ENCODE results near the gene PRDM16. TPM values are rescaled to one million over a fixed set of nuclear protein-coding genes. Genes with fewer than 3 reads are reported as not detected.

Gene PRDM16
- total and polyA plus RNA-seq, 3 donors from 2014 or later = 2.1 to 5.6 (median 4.7) TPM

- Histone ChIP-seq H3K9me3 (no peaks in the 10 kb centered on the region), H3K4me3 (no peak overlapping the region), H3K27me3 (no peaks in the 10 kb centered on the region), H3K36me3 (ENCODE audit: low read depth, missing control alignments) (no peaks in the 10 kb centered on the region), H3K4me1 (no peaks in the 10 kb centered on the region), H3K27ac (no peak overlapping the region)
- no peak for TF ChIP-seq CTCF (IDR thresholded peaks at IDR 0.05)
- no peak for TF ChIP-seq POLR2A (IDR thresholded peaks at IDR 0.05)
- WGBS, 2 donors = 82 to 89% methylated on average over 13 to 24 of the region's 24 CpGs
- DNase-seq = no peak
- intact Hi-C loops (cut with DNase I; ENCODE audit: low total_unique reads) = no loop called here
These were observed 182.2 kb downstream of the PRDM16 start for GRCh38 chr1:3251099-3251806.

- Histone ChIP-seq H3K36me3 (ENCODE audit: low read depth, missing control alignments) (no peaks in the 10 kb centered on the region), H3K9me3 (no peaks in the 10 kb centered on the region), H3K4me1 (no peaks in the 10 kb centered on the region), H3K27me3 (no peaks in the 10 kb centered on the region), H3K27ac (no peak overlapping the region), H3K4me3 (no peak overlapping the region)
- DNase-seq = no peak
- WGBS, 2 donors = 83 to 85% methylated on average over 6 to 17 of the region's 17 CpGs
- no peak for TF ChIP-seq CTCF (IDR thresholded peaks at IDR 0.05)
- no peak for TF ChIP-seq POLR2A (IDR thresholded peaks at IDR 0.05)
- intact Hi-C loops (cut with DNase I; ENCODE audit: low total_unique reads) = no loop called here
These were observed 182.9 kb downstream of the PRDM16 start for GRCh38 chr1:3251807-3252428.

DNA sequence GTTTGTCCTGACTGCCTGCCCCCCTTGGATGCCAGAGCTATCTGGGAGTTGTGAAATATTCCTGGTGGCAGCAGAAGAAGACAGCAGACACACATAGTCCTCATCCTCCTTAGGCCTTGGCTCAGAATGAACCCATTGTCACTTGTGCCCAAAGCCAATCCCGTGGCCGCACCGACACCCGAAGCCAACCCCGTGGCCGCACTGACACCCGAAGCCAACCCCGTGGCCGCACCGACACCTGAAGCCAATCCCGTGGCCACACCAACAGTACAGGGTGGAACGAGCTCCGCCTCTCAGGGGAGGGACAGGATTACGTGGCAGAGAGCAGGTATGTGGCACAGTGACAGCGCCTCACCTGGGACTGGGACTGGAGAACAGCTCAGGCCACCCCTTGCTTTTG lies 186.7 kb downstream of the PRDM16 start:
- intact Hi-C loops (cut with DNase I; ENCODE audit: low total_unique reads) = no loop called here
- no peak for DNase-seq
- Histone ChIP-seq H3K27ac (no peak overlapping the region), H3K36me3 (ENCODE audit: low read depth, missing control alignments) (no peaks in the 10 kb centered on the region), H3K4me1 (peaks cover 3% of the 10 kb centered on the region), H3K4me3 (no peak overlapping the region), H3K27me3 (no peaks in the 10 kb centered on the region), H3K9me3 (no peaks in the 10 kb centered on the region)
- no peak for TF ChIP-seq CTCF (IDR thresholded peaks at IDR 0.05)
- no peak for TF ChIP-seq POLR2A (IDR thresholded peaks at IDR 0.05)
- WGBS, 2 donors = 95 to 96% methylated on average over 15 of the region's 15 CpGs

DNA sequence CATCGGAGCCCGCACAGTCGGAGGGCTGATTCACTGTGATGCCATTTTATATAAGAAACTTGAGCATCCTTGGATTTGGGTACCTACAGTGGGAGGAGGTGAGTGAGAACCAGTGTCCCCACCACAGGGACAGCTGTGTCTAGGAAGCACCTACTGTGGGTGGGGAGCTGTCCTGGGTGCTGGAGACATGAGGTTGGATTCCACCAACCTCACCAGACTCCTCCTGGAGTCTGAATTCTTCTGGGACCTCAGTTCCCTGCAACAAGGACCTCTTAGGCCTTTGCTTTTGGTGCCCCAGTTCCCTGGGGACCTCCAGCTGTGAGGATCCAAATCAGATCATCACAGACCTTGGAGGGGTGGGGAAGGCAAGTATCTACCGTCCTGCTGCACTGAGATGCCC lies 188.8 kb downstream of the PRDM16 start:
- intact Hi-C loops (cut with DNase I; ENCODE audit: low total_unique reads) = no loop called here
- no peak for DNase-seq
- no peak overlapping the region for H3K4me3 ChIP-seq
- WGBS, 2 donors = 93 to 100% methylated on average over 3 to 4 of the region's 4 CpGs
- peaks cover 3% of the 10 kb centered on the region for H3K4me1 ChIP-seq
- H3K9me3 ChIP-seq = no peaks in the 10 kb centered on the region
- no peak overlapping the region for H3K27ac ChIP-seq
- no peaks in the 10 kb centered on the region for H3K27me3 ChIP-seq
- H3K36me3 ChIP-seq (ENCODE audit: low read depth, missing control alignments) = no peaks in the 10 kb centered on the region
- no peak for TF ChIP-seq POLR2A (IDR thresholded peaks at IDR 0.05)
- TF ChIP-seq CTCF (IDR thresholded peaks at IDR 0.05) = no peak

All from testis (tissue), 3 donors.